Measurements from ENCODE around the gene SLC17A9.

GRCh38 chr20:62931464-62931863, 21.0 kb upstream of the SLC17A9 start:
- TF ChIP-seq EZH2 (IDR thresholded peaks at IDR 0.05; ENCODE audit: insufficient read depth, poor library complexity, severe bottlenecking), result no peak
- TF ChIP-seq EZH2phosphoT487 (IDR thresholded peaks at IDR 0.05; ENCODE audit: insufficient read depth, low read depth), result no peak
